NCI-H446 (cell line): ENCODE results near the gene PEG3.

Experiments used
- DNase-seq, 2 experiments: peaks; one replicate each; lab custom pipeline; 2025; lab: John Stamatoyannopoulos, UW

PEG3 gene

DNA sequence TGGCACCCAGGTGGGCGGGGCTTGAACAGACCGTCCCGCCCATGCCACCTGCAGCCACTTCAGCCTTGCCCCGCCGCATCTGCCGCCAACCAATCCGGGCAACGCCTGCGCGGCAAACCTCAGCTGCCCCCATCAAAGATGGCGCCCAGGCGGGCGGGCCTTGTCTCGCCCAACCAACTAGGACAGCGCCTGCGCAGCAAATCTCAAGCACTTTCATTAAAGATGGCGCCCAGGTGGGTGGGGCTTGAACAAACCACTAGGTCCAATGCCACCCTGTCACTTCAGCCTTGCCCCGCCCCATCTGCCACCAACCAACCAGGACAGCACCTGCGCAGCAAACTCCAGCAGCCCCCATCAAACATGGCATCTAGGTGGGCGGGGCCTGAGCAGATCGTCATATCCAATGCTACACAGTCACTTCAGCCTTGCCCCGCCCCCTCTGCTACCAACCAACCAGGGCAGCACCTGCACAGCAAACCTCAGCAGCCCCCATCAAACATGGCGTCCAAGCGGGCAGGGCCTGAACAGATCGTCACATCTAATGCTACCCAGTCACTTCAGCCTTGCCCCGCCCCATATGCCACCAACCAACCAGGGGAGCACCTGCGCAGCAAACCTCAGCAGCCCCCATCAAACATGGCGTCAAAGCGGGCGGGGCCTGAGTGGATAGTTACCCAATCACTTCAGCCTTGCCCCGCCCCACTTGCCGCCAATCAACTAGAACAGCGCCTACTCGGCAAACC is 1.4 kb downstream of the PEG3 start:
- no peak for DNase-seq

DNA sequence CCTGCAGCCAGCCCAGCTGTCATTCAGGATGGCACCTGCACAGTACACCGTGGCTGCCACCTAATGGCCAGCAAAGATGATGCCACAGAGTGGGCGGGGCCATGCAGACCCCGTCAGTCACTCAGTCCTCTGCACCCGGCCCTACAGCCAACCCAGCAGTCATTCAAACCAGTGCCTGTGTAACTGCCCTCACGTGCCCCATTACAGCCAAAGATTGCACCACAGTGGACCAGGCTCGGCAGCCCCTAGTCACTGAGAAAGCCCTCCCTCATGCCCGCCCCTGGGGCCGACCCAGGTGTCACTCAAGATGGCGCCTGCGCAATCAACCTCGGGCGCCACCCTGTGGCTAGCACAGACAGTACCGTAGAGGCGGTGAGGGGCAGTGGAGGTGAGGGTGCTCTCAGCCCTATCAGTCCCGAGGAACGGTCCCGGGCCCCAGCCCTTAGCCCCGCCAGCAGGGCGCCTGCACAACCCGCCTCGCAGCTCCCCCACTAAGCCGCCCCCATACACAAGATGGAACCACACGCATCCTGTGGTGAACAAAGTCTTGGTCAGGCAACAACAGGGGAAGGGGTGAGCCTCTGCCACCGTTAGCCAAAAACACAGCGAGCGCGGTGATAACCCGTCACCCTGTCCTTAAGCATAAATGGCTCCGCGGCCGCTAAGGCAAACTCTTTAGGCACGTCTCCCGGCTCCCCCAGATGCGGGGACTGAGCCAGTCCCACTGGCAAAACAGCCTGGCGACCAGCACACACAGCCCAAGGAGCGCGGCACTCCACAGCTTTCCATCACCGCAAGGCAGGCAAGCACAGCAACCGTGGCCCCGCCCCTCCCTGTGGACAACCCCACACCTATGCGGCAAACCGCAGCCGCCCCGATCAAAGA is 2.3 kb downstream of the PEG3 start:
- no peak for DNase-seq

DNA sequence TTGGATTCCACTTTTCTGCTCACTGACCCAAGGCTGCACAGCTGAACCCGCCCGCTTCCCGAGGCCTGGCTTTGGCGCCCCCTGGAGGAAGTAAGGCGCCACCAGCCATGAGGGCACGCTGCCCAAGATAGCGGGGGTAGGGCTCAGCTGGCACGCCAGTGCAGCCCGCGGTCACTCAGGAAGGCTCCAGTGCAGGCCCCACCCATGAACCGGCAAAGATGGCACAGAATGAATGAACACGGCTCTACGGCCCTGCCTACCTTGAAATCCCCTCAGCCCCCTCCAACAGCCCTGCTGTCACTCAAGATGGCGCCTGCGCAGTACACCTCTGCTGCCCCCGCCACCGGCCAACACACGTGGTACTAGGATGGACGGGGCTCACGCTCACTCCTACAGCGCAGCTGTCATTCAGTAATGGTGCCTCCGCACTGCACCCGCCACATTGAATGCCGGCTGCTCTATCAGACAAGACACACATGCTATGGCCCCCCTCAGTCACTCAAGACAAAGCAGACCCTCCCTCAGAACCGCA is 3.0 kb downstream of the PEG3 start:
- DNase-seq = no peak

DNA sequence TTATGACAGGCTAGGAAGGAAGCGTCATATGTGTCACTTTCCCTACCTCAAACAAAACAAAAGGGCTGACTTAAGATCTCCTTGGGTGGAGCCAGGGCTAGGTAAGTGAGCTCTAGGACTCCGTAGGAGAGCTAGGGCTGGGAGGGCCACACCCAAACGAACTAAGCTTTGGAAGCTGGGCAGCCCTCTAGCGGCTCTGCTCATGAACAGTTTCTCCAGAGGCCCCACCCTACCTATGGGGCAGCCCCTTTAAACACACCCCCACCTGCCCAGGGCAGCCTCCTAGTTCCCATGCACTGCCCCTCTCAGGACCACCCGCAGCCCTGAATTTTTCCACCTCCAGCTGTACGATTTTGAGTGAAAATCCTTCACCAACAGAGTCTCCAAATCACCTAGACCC is 3.5 kb downstream of the PEG3 start:
- no peak for DNase-seq

DNA sequence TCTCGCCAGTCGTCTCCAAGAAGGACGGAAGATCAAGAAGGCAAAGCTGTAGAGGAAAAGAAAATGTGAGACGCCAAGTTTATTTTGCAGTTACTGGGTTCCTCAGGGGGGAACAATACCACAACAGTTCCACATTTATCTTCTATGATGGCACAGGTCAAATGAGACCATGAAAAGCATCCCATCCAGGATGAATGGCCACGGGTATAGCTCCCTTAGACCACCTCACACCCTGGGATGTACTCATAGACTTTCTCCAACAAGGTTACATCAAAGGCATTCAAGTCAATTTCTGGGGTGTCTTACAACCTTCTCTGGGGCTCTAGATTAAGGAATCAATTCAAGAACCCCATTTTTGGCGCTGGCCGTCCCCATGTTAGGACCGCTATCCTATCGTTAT is 4.5 kb downstream of the PEG3 start:
- DNase-seq = no peak

- DNase-seq = no peak
Measured at GRCh38 chr19:56835401-56835800, 5.1 kb downstream of the PEG3 start.

DNA sequence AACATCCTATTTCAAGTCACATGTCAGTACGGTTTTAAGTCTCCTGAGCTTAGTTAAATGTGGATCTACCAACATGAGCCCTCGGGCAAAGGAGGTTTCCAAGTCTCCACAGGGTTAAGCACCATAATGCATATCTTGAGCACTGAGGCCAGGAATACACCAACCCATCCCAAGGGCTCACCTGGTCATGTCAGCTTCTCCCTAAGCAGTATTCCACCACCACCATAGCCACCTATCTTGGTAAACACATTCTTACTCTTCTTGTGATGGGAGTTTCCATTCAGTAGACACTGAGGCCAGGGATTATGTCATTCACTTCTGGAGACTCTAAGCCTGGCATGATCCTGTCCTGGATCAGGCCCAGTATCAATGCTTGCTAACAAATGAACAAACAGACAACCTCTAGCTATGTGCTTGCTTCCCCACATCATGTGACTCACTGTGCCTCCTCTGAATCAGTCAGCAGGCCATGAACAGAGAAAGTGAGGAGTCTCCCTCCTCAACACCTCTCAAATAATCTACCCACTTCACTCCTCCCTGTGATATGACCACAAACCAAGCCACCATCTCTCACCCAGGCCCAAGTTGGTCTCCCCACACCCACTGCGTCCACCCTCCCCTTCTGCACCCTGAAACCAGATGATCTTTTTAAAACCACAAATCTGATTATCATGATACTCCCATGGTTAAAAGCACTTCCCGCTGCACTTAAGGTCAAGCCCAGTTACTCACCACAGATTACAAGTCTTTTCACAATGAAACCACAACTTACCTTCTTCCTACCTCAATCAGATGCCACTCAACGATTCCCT is 5.8 kb downstream of the PEG3 start:
- no peak for DNase-seq

DNA sequence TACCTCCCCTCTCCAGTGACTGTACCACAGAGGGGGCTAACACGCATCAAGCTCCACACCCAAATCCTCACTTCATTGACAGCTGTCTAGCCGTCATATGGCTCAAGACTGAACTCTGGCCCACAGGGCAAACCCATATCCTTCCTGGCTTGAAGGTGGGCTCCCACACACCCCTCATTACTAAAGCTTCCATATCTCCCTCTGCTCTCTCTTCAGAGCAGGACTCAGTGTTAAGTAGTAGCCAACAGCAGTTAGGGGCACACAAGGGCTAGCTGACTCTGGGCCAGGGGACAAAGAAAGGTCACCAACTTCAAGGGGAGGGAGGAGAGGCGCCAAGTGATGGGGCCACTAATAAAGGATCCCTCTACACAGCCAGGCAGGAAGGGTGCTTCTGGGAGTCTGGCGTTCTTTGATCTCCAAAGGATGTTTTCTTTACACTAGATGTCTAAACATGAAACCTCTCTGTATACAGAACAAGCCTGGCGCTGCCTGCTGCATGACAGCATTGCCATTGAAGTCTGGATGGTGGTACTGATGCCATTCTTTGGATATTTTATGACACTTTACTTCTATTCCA is 8.1 kb downstream of the PEG3 start:
- DNase-seq = no peak

- no peak for DNase-seq
Measured at GRCh38 chr19:56831255-56831654, 9.3 kb downstream of the PEG3 start.

DNA sequence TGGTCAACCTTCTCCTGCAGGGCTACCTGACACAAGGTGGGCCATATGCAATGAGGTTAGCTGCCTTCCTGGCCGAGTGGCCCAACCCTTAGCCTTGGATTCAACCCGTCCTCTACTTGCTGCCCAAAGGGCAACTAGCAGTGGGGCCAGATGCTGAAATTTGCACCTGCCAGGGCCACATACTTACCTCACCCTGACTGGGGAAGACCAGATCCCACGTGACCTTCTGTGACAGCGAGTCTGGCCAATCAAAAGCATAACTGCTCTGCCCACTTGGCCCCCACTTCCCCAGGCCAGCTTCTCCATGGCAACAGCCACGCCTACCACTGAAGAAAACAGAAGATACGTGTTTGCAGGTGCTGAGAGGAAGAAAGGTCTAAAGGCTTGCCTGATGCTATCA is 10.9 kb downstream of the PEG3 start:
- no peak for DNase-seq

DNA sequence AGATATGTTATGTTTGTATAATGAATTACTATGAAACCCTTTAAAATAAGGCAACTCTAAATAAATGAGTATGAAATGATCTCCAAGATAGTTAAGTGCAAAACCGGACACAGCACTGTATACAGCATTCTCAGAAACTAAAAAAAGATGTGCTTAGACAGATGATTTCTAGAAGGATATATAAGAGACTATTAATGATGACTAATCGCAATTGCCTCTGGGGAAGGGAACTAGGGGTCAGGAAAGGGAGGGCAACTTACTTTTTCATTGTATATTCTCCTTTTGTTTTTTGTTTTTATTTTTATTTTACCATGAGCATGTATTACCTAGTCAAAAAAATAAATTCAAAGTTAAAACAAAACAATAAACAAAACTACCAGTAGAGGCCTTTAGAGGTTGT is 12.8 kb downstream of the PEG3 start:
- no peak for DNase-seq

- DNase-seq = no peak
Measured at GRCh38 chr19:56823956-56824355, 16.6 kb downstream of the PEG3 start.

DNA sequence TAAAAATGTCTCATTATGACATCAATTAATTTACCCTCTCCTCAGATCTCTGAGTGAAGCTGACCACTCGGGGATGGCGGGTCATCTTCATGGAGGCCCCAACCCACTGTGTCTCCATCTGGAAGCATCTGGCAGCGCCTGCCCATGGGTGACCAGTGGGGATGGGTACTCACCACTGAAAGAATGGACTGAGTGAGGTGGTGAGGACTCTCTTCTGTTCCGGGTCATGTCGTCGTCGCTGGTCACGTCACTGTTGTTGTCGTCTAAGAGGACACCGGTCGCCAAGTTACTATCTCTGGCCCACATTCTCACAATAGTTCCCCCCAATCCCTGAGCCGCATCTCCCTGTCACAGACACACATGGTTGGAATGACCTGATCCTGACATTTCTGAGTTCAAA is 17.1 kb downstream of the PEG3 start:
- no peak for DNase-seq

- no peak for DNase-seq
Measured at GRCh38 chr19:56822755-56823154, 17.8 kb downstream of the PEG3 start.

GRCh38 chr19:56821675-56822074 is 18.9 kb downstream of the PEG3 start:
- DNase-seq = no peak

DNA sequence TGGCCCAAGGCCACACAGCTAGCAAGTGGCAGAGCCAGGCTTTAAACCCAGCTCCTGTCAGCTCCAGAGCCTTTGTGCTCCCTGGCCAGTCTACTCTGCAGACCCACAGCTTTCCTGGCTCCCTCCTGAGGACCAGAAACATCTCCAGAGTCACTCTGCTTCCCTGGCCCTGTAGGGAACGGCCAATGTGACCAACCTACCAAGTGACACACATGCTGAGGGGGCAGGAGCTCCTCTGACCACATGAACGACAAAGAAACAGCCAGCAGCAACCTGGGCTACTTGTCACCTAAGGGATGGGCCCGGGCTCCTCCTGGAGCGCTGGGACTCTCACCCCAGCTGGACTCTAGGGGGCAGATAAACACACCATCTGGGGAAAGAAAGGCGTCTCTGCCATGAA is 19.3 kb downstream of the PEG3 start:
- no peak for DNase-seq

DNA sequence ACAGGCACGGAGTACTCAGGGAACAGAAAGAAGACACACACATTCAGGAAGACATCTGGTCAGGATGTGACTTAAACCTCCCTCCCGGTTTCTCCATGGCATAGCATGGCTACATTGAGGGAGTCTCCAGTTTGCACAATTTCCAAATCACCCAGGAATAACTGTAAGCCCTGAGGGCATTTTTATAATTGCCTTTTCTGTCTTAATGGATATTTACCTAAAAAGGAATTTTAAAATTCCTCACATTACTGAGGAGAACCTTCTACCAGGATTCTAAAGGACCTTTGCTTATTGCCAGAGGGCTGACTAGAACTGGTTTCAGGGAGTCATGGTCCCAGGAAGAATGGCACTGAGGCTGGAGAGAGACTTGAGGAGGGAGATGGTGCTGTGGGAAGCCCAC is 21.4 kb downstream of the PEG3 start:
- no peak for DNase-seq

- no peak for DNase-seq
Measured at GRCh38 chr19:56814656-56815055, 25.9 kb downstream of the PEG3 start.

GRCh38 chr19:56813531-56813930 is 27.0 kb downstream of the PEG3 start:
- no peak for DNase-seq

GRCh38 chr19:56811480-56811879 is 29.0 kb downstream of the PEG3 start:
- DNase-seq = no peak

- no peak for DNase-seq
Measured at GRCh38 chr19:56810260-56810659, 30.3 kb downstream of the PEG3 start.
